HCT116 (cell line): ENCODE measurements around the gene IL11RA. TPM values are rescaled to one million over a fixed set of nuclear protein-coding genes. Genes with fewer than 3 reads are reported as not detected.

Experiments used
- ATAC-seq: fragments of 200-7000 bp; cut with Tn5 transposase; 2 replicates; pipeline ENCODE4 v1.9.1; 2020; ENCODE audit warnings: mild to moderate bottlenecking, moderate library complexity
- BruUV-seq: library from RNA; stranded (reverse); fragments of 400-500 nt; replicated peaks from 2 replicates; lab custom pipeline; 2021; lab: Mats Ljungman, UMichigan
- CTCF ChIA-PET: fragments of 300-600 bp; sonication (Branson Sonifier 250); formaldehyde crosslinking; loops from one replicate; lab custom pipeline; 2021; ENCODE audit warnings: antibody characterized with exemption; lab: Charles Lee
- POLR2A ChIA-PET: fragments of 300-600, 350-600 bp; sonication (Branson Sonifier 250); formaldehyde crosslinking; loops from one replicate; lab custom pipeline; 2021; ENCODE audit warnings: antibody characterized with exemption; lab: Charles Lee
- RAD21 ChIA-PET, 2 experiments: fragments of 300-600 bp; sonication (Branson Sonifier 250); formaldehyde crosslinking; loops; one replicate each; lab custom pipeline; 2023; ENCODE audit warnings: low total read pairs in 2 of 2; ENCODE audit not compliant: uncharacterized antibody in 2 of 2, unreplicated experiment in 2 of 2, low non-redundant PET in 1 of 2; lab: Charles Lee
- DNase-seq: peaks from one replicate; pipeline ENCODE4 v3.0.0-alpha.2; 2010; ENCODE audit warnings: low read depth, low spot score
- H2AFZ ChIP-seq: fragments of 200-600 bp; shearing (Covaris generic), sonication (generic); 2 replicates; pipeline ENCODE4 v1.6.1; 2017; ENCODE audit warnings: low read depth, mixed run types, mixed read lengths, antibody characterized with exemption, low read length; ENCODE audit not compliant: poor library complexity, severe bottlenecking
- H3K27ac ChIP-seq: 2 replicates; pipeline ENCODE4 v1.5.1; 2012; ENCODE audit warnings: low read depth, low read length
- H3K27me3 ChIP-seq: fragments of 200-600 bp; sonication (generic); 2 replicates; pipeline ENCODE4 v1.6.1; 2016; ENCODE audit warnings: mixed run types, low read length, mixed read lengths; ENCODE audit not compliant: insufficient read depth
- H3K36me3 ChIP-seq, 2 experiments: fragments of 200-500 bp in 1 of 2; fragments of 200-600 bp in 1 of 2; sonication (Bioruptor generic) in 1 of 2; sonication (generic) in 1 of 2; 2 replicates each; pipeline versions ENCODE4 v1.5.1 to v1.6.1; 2014 to 2016; ENCODE audit warnings: low read length in 2 of 2, inconsistent platforms in 1 of 2, mixed read lengths in 1 of 2, mixed run types in 1 of 2; ENCODE audit not compliant: insufficient read depth in 2 of 2, control insufficient read depth in 1 of 2
- H3K4me1 ChIP-seq, 2 experiments: fragments of 200-600 bp in 1 of 2; sonication (generic) in 1 of 2; 2 replicates each; pipeline versions ENCODE4 v1.5.1 to v1.6.1; 2012 to 2017; ENCODE audit warnings: low read length in 2 of 2, inconsistent platforms in 1 of 2, mild to moderate bottlenecking in 1 of 2, mixed read lengths in 1 of 2, mixed run types in 1 of 2, moderate library complexity in 1 of 2; ENCODE audit not compliant: insufficient read depth in 2 of 2, control insufficient read depth in 1 of 2
- H3K4me2 ChIP-seq: fragments of 200-600 bp; sonication (generic); 2 replicates; pipeline ENCODE4 v1.6.1; 2017; ENCODE audit warnings: mixed run types, low read length, mixed read lengths
- H3K4me3 ChIP-seq, 2 experiments: fragments of 200-600 bp in 1 of 2; sonication (generic) in 1 of 2; replicated peaks in 1 of 2; 2 replicates each; pipeline ENCODE4 v1.5.1; 2011 to 2016; ENCODE audit warnings: low read length in 2 of 2, control low read depth in 1 of 2, low read depth in 1 of 2, mild to moderate bottlenecking in 1 of 2, mixed read lengths in 1 of 2, mixed run types in 1 of 2
- H3K79me2 ChIP-seq: fragments of 200-600 bp; sonication (generic); 2 replicates; pipeline ENCODE4 v1.6.1; 2017; ENCODE audit warnings: mild to moderate bottlenecking, mixed run types, low read length, moderate library complexity, mixed read lengths; ENCODE audit not compliant: insufficient read depth
- H3K9ac ChIP-seq: fragments of 200-600 bp; sonication (generic); 2 replicates; pipeline ENCODE4 v1.6.1; 2016; ENCODE audit warnings: low read length, mixed read lengths
- H3K9me2 ChIP-seq: fragments of 200-600 bp; sonication (generic), shearing (Covaris generic); 2 replicates; pipeline ENCODE4 v1.6.1; 2017; ENCODE audit warnings: mixed run types, mild to moderate bottlenecking, moderate library complexity; ENCODE audit not compliant: insufficient read depth
- H3K9me3 ChIP-seq, 2 experiments: fragments of 200-500 bp in 1 of 2; fragments of 200-600 bp in 1 of 2; sonication (Bioruptor generic) in 1 of 2; sonication (generic) in 1 of 2; 2 replicates each; pipeline ENCODE4 v1.6.1; 2014 to 2017; ENCODE audit warnings: low read length in 2 of 2, mixed read lengths in 2 of 2, inconsistent platforms in 1 of 2, low read depth in 1 of 2, mild to moderate bottlenecking in 1 of 2, mixed run types in 1 of 2, moderate library complexity in 1 of 2; ENCODE audit not compliant: control insufficient read depth in 1 of 2, insufficient read depth in 1 of 2
- H4K20me1 ChIP-seq: fragments of 200-600 bp; sonication (generic), shearing (Covaris generic); 2 replicates; pipeline ENCODE4 v1.6.1; 2017; ENCODE audit warnings: mixed run types, mild to moderate bottlenecking, moderate library complexity; ENCODE audit not compliant: insufficient read depth
- CTCF ChIP-seq, 3 experiments: fragments of 200-600 bp in 1 of 3; sonication (generic) in 1 of 3; IDR thresholded peaks in 2 of 3; conservative IDR thresholded peaks in 1 of 3; 2 replicates each; pipeline ENCODE4 v1.5.1; 2012 to 2017; ENCODE audit warnings: low read depth in 2 of 3, low read length in 2 of 3, antibody characterized with exemption in 1 of 3, borderline replicate concordance in 1 of 3, control low read depth in 1 of 3, mild to moderate bottlenecking in 1 of 3, mixed read lengths in 1 of 3, mixed run types in 1 of 3, moderate library complexity in 1 of 3; ENCODE audit not compliant: insufficient read depth in 1 of 3
- POLR2A ChIP-seq: IDR thresholded peaks from 2 replicates; pipeline ENCODE4 v1.7.0; 2011; ENCODE audit warnings: borderline replicate concordance; ENCODE audit not compliant: insufficient read depth, insufficient read length; ENCODE audit errors: extremely low read depth
- SRF ChIP-seq: IDR thresholded peaks from 2 replicates; pipeline ENCODE4 v1.6.1; 2012; ENCODE audit warnings: low read depth
- intact Hi-C: fragments of 100-400 bp; cut with micrococcal nuclease; formaldehyde crosslinking; loops from 2 replicates; pipeline ENCODE4 v1.10.0; 2022
- total RNA-seq: library from RNA; stranded (reverse); gene quantifications from one replicate; pipeline ENCODE4 v1.2.1, GENCODE V29; 2021; ENCODE audit not compliant: unreplicated experiment

IL11RA gene
- total RNA-seq, 1 experiment from 2014 or later = 10.6 TPM

- no peak for TF ChIP-seq POLR2A
- no peak for TF ChIP-seq SRF
Observed at GRCh38 chr9:34656992-34657391, 5.0 kb downstream of the IL11RA start (continued).

- CTCF ChIA-PET = no interaction called here
Observed at GRCh38 chr9:34658461-34658860, 6.5 kb downstream of the IL11RA start.

More at GRCh38 chr9:34658461-34658860, 6.5 kb downstream of the IL11RA start:
- H3K9ac ChIP-seq = no peak overlapping the region
- H3K4me1 ChIP-seq = peaks cover 2 to 16% of the 10 kb centered on the region in 2 experiments; a peak in 2 of 4 replicates
- H3K79me2 ChIP-seq = no peaks in the 10 kb centered on the region
- H2AFZ ChIP-seq = no peak overlapping the region
- POLR2A ChIA-PET = no interaction called here
- ATAC-seq (no peak), DNase-seq (no peak)
- intact Hi-C loops = no loop called here
- RAD21 ChIA-PET = no interaction called here
- H3K27me3 ChIP-seq = no peaks in the 10 kb centered on the region
- no peak overlapping the region for H3K4me2 ChIP-seq
- H3K36me3 ChIP-seq = no peaks in the 10 kb centered on the region
- no peak overlapping the region for H3K27ac ChIP-seq
- no TSS peak for BruUV-seq
- H3K9me2 ChIP-seq = no peaks in the 10 kb centered on the region
- H3K9me3 ChIP-seq = no peaks in the 10 kb centered on the region
- TF ChIP-seq CTCF (IDR thresholded peaks at IDR 0.05 in 2 of 3, conservative IDR thresholded peaks at IDR 0.05 in 1 of 3; ENCODE audit: borderline replicate concordance in 1 of 3, insufficient read depth in 1 of 3, low read depth in 2 of 3, low read length in 2 of 3) = no peak
- no peak for TF ChIP-seq SRF
- no peaks in the 10 kb centered on the region for H4K20me1 ChIP-seq
- no peak overlapping the region for H3K4me3 ChIP-seq
